Measurements from ENCODE around the gene NFKB1.
A peak's percentile ranks its signal among the peaks of the same experiment; 100 is the strongest.

NFKB1 gene

DNA sequence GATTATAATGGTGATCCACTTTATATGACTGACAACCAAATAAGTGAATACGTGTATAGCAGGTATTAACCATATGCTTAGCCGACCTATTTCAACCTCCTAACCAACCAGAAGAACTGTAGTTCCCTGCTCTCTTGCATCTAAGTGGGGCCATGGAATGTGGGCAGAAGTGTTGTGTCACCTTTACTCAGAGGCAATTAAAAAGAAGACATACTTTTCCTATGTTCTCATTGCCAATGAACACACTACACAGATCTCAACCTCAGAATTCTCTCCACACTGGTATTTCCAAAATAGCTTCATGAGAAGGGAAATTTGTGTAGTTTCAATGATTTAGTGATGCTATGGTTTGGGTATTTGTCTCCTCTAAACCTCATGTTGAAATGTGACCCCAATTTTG lies 3.2 kb upstream of the NFKB1 start:
- DNase-seq, result no peak

DNA sequence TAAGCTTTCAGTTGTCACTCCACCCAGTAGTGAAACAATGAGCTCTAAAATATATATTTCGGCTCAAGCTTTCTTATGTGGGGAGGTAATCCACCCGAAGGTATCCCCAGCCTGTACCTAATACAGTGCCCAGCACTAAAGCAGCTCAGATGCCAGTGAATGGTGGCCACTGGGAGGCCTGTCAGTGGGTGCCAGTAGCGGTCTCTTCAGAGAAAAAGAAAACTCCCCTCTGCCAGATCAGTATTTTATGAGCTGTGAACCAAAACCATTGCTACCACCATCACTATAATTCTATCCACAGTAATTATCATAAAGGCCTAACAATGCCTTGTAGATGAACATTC lies 835 bp upstream of the NFKB1 start:
- DNase-seq, result peak; percentile 54

GRCh38 chr4:102501447-102501696 lies 213 bp downstream of the NFKB1 start:
- DNase-seq, result no peak

DNA sequence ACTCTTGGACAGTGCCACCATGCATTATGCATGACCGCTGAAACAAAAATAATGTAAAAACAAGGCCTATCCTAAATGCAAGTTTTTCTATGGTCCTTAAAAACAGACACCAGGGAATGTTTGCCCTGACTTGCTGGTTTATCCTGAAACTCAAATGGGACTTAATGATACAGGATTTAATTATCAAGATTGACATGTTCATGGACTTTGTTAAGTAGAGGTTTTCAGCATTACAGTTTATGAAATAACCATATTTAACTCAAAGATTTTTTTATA lies 1.3 kb downstream of the NFKB1 start:
- no peak for DNase-seq

DNA sequence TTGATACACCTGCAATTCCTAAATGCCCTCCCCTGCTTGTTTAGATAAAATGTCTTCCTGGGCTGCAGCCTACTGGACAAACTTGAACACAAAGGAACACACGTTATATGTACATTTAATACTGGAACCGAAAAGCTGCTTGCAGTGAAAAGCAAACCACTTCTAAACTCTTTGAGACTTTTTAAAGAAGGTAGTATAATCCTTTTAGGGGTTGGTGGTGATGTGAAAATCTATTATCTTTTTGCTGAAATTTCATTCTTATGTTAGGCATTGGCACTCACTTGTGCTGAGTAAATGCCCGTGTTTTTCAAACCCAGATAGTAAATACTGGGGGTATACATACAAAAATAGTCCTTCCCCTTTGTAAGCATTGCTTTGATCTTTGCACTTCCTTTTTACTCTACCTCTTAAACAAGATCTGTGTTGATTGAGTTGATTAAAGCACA lies 2.2 kb downstream of the NFKB1 start:
- peak; percentile 20 for DNase-seq

DNA sequence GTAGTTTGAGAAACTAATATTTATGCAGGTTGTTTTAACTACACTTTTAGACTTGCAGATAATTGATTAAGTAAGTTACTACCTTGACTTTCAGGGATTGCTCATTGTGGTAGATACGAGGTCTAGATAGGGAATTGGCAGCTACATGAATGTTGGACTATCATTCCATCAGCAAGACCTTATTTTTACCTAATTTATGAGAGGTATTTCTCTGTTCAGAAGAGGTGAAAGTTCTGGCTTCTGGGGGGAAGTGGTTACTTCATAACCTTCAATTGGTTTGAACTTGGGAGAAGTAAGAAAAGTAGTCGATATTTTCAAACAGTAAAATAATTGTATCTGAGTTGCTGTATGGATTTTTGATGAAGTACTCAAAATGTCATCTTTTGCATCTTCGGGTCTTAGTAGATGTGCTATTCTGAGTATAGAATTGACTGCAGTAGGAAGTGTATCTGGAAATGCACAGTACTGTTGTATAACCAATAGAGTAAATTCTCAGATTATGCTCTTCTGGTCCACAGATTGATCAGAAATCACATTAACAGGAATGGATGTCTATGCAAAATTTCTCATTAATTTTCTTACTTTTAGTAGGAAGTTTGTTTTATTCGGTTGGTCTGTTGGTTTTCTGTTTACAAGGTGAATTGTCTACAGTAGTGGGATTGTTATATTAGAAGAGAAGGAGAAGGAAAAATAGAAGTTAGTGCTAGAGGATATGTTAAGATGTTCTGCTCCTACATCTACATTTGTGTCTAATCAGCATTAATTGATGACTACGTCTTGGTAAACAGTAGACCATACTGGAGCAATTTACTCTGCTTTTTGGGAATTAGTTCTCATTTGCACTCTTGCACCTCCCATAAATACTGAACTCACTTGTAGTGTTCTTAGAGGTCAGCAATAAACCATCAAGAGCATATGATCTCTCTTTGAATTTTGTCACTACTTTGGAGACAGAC lies 3.0 kb downstream of the NFKB1 start:
- DNase-seq, result no peak

- no peak for DNase-seq
These were observed 3.8 kb downstream of the NFKB1 start for GRCh38 chr4:102504941-102505340.

DNA sequence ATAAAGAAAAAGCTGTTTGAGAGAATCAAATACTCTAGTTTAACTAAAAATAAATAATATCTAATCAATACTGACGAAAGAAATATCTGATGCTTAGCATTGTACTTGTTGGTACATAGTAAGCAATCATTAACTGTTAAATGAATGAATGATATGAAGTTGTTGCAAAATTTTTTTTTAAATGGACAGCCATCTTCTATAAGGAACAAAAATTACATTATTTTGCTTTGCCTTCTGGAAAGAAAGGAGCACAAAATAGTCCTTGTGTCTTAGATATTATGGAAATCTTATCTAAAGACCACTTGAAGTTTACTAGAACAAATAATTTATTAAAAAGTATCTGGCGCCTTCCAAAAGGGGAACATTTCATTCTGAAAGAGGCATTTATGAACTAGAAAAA lies 4.5 kb downstream of the NFKB1 start:
- no peak for DNase-seq

- no peak for DNase-seq
These were observed 5.4 kb downstream of the NFKB1 start for GRCh38 chr4:102506523-102506922.

- no peak for DNase-seq
These were observed 10.9 kb downstream of the NFKB1 start for GRCh38 chr4:102511830-102512605.

DNA sequence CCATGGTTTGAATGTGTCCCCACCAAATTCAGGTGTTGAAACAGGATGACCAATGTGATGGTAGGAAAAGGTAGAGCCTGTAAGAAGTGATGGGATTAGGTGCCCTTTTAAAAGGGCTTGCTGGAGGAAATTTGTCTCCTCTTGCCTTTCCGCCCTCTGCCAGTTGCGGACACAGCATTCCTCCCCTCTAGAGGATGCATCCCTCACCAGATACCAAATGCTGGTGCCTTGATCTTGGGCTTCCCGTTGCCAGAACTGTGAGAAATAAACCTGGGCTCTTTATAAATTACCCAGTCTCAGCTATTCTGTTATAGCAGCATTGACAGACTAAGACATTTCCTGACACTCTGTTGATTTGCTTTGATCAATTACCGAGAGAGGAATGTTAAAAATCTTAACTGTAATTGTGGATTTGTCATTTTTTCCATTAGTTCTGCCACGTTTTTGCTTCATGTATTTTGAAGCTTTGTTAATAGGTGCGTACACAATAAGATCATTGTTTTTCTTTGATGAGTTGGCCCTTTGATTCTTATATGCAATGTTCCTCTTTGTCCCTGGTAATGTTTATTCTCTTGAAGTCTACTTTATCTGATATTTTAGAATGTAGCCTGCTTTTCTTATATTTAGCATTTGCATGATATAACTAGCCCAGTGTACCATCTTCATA lies 13.3 kb downstream of the NFKB1 start:
- DNase-seq, result no peak

GRCh38 chr4:102517753-102518152 lies 16.6 kb downstream of the NFKB1 start:
- no peak for DNase-seq

DNA sequence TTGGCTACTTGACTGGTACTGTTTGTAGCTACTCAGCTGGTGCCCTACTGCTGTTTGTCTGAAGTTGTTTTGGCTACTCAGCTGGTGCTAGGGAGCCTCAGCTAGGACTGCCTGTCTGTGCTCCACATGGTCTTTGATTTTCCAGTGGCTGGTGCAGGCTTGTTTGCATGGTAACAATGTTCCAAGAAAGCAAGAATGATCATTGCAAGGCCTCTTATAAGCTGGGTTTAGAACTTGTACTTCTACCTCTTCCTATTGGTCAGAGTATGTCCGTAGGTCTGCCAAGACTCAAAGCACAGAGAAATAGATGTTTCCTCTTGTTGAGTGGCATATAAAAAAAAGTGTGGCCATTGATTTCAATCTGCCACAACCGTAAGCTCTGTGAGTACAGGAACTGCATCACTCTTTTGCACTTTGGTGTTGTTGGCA lies 17.6 kb downstream of the NFKB1 start:
- DNase-seq, result no peak

GRCh38 chr4:102519925-102520324 lies 18.8 kb downstream of the NFKB1 start:
- DNase-seq, result no peak

GRCh38 chr4:102521570-102521969 lies 20.4 kb downstream of the NFKB1 start:
- DNase-seq, result no peak

GRCh38 chr4:102522031-102522440 lies 20.9 kb downstream of the NFKB1 start:
- no peak for DNase-seq

- DNase-seq, result no peak
These were observed 23.5 kb downstream of the NFKB1 start for GRCh38 chr4:102524691-102525090.

- DNase-seq, result no peak
These were observed 23.9 kb downstream of the NFKB1 start for GRCh38 chr4:102525097-102525496.

GRCh38 chr4:102525504-102525903 lies 24.3 kb downstream of the NFKB1 start:
- no peak for DNase-seq

DNA sequence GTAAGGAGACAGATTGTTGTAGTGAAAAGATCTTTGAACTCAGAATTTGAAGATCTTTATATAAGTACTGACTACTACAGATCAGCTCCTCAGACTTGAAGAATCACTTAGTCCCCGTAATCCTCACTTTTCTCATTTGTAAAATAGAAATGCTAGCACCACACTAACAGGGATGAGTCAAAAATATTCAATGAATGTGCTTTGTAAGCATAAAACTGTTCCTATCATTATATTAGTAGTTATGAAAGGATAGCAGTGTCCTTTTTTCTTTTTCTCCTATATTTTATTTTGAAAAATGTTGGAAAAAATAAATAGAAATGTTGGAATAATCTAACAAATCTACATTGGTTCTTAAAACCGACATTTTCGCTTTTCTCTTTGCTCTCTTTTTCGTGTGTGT lies 25.4 kb downstream of the NFKB1 start:
- no peak for DNase-seq

- no peak for DNase-seq
These were observed 26.6 kb downstream of the NFKB1 start for GRCh38 chr4:102527695-102528283.

DNA sequence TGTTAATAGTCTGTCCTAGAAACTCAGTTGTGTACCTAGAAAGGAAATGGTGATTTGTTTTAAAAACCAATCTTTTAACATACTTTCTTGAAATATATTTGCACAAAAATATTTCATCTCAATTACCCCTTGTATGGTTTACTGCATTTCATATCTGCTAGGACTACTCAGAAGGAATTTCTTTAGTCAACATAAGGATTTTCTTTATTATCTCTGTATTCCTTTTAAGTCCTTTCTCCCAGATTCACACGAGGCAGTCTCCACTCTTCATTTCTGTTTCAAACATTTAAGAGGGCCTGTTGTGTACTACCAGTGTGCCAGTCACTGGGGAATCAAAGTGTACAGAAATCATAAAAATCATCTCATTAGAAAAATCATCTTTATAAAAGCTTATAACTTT lies 28.8 kb downstream of the NFKB1 start:
- DNase-seq, result no peak

DNA sequence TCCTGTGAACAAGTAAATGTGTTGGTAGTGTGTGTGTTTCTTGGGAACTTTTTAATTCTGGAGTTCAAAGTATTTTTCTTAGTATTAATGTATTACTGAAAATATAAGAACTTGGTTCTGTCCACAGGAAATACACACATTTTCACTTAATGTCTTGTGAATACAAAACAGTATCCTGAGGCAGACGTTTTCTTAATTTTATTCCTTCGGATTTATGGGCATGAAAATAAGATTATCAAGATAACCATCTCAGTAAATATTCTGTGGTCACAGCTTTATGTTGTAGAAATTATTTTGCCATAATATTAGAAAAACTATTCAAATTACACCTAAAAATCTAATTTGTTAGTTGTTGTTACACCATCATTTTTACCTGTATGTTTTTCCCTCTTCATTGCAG lies 29.8 kb downstream of the NFKB1 start:
- no peak for DNase-seq

- DNase-seq, result no peak
These were observed 30.3 kb downstream of the NFKB1 start for GRCh38 chr4:102531462-102531861.
